Ectodermal cell (in vitro differentiated cells): ENCODE results near the gene CXCL6.

Experiments used
- H3K27ac ChIP-seq: 2 replicates; pipeline ENCODE4 v1.7.0; 2013; ENCODE audit warnings: mild to moderate bottlenecking, low read depth, low read length; ENCODE audit not compliant: insufficient read depth, poor library complexity, severe bottlenecking
- H3K27me3 ChIP-seq: 2 replicates; pipeline ENCODE4 v1.7.0; 2013; ENCODE audit warnings: mild to moderate bottlenecking, low read length; ENCODE audit not compliant: insufficient read depth, control insufficient read depth, poor library complexity, severe bottlenecking
- H3K36me3 ChIP-seq: one replicate; pipeline ENCODE4 v1.7.0; 2013; ENCODE audit warnings: low read length; ENCODE audit not compliant: control insufficient read depth, insufficient read depth
- H3K4me1 ChIP-seq: one replicate; pipeline ENCODE4 v1.7.0; 2013; ENCODE audit warnings: low read length; ENCODE audit not compliant: control insufficient read depth, insufficient read depth
- H3K4me3 ChIP-seq: 2 replicates; pipeline ENCODE4 v1.7.0; 2013; ENCODE audit warnings: low read depth, low read length, control low read depth; ENCODE audit not compliant: insufficient read depth
- H3K9me3 ChIP-seq: 2 replicates; pipeline ENCODE4 v1.7.0; 2013; ENCODE audit warnings: mild to moderate bottlenecking, low read length, moderate library complexity; ENCODE audit not compliant: control insufficient read depth
- WGBS, 2 experiments: methylation state at CpG; one replicate each; pipeline ENCODE4 v1.1.7; 2013; ENCODE audit warnings: missing lambda C conversion rate in 2 of 2; 5-methylcytosine and 5-hydroxymethylcytosine counted together

CXCL6 gene

DNA sequence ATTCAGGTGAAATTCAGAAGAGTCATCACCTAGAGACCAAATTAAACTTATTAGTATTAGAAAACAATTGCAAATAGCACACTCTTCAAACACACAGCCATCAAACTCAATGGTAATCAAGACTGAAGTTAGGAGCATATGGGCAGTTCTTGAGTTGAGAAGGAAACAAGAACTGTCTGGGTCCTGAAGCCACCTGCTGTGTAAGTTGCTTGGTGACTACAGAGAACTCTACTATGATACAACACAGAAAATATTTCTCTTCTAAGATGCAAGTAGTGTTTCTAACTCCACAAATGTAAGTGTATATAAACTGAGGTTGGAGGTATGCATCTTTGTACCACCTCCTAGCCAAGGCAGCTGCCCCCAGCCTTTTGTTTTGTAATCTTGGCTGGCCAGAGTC, 16.3 kb downstream of the CXCL6 start:
- no peak overlapping the region for H3K27ac ChIP-seq
- no peaks in the 10 kb centered on the region for H3K4me1 ChIP-seq
- no peaks in the 10 kb centered on the region for H3K27me3 ChIP-seq
- H3K9me3 ChIP-seq, result no peaks in the 10 kb centered on the region
- H3K36me3 ChIP-seq, result no peaks in the 10 kb centered on the region
- no peak overlapping the region for H3K4me3 ChIP-seq

GRCh38 chr4:73853246-73853704, 16.8 kb downstream of the CXCL6 start, which contains the start of gene PF4V1:
PF4V1 (plus strand) TSS chr4:73853296; CDS start chr4:73853363, 67 bp downstream.
- H3K27ac ChIP-seq, result no peak within 1 kb of the TSS
- no peaks in the 10 kb centered on the region for H3K4me1 ChIP-seq

GRCh38 chr4:73853718-73854473, 17.4 kb downstream of the CXCL6 start:
- H3K4me1 ChIP-seq, result no peaks in the 10 kb centered on the region
- H3K9me3 ChIP-seq, result no peaks in the 10 kb centered on the region
- no peak overlapping the region for H3K27ac ChIP-seq
- no peaks in the 10 kb centered on the region for H3K27me3 ChIP-seq
- H3K4me3 ChIP-seq, result no peak overlapping the region
- 77 to 79% methylated on average over 7 of the region's 8 CpGs for WGBS, 2 experiments
- H3K36me3 ChIP-seq, result no peaks in the 10 kb centered on the region

More at GRCh38 chr4:73853246-73853704, 16.8 kb downstream of the CXCL6 start, which contains the start of gene PF4V1:
- H3K4me3 ChIP-seq, result no peak within 1 kb of the TSS
- H3K27me3 ChIP-seq, result no peaks in the 10 kb centered on the region
- no peaks in the 10 kb centered on the region for H3K9me3 ChIP-seq
- WGBS, 2 experiments, result 92% methylated on average over 22 of the region's 22 CpGs
- H3K36me3 ChIP-seq, result no peaks in the 10 kb centered on the region

- Histone ChIP-seq H3K27ac (no peak overlapping the region), H3K4me3 (no peak overlapping the region), H3K27me3 (no peaks in the 10 kb centered on the region), H3K9me3 (no peaks in the 10 kb centered on the region), H3K4me1 (no peaks in the 10 kb centered on the region), H3K36me3 (no peaks in the 10 kb centered on the region)
- 87 to 93% methylated on average over 3 to 4 of the region's 4 CpGs for WGBS, 2 experiments
Observed at GRCh38 chr4:73855406-73855805, 18.9 kb downstream of the CXCL6 start.

- Histone ChIP-seq H3K27me3 (no peaks in the 10 kb centered on the region), H3K27ac (no peak overlapping the region), H3K4me1 (no peaks in the 10 kb centered on the region), H3K9me3 (no peaks in the 10 kb centered on the region), H3K36me3 (no peaks in the 10 kb centered on the region), H3K4me3 (no peak overlapping the region)
Observed at GRCh38 chr4:73856518-73856917, 20.0 kb downstream of the CXCL6 start.

DNA sequence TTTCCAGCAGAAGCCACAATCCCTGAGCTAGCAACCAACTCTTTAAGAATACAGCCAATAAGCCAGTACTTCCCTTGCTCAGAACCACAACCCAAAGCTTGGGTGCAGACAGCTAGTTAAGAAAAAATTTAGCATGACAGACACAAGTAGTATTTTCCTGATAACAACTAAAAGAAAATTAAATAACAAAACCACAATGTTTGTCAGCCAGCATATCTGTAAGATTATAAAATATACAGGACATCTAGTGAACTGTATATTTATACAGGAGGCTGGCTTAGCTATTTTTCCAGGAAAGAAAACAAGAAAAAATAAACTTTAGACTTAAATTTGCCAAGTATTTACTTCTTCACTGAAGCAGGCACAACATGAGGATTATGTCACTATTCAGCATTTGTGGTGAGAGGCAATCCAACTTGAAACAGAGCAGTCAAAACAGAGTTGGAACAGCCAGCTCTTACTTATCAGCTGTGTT, 23.2 kb downstream of the CXCL6 start:
- H3K36me3 ChIP-seq, result no peaks in the 10 kb centered on the region
- no peak overlapping the region for H3K27ac ChIP-seq
- no peak overlapping the region for H3K4me3 ChIP-seq
- H3K9me3 ChIP-seq, result no peaks in the 10 kb centered on the region
- no peaks in the 10 kb centered on the region for H3K27me3 ChIP-seq
- no peaks in the 10 kb centered on the region for H3K4me1 ChIP-seq

DNA sequence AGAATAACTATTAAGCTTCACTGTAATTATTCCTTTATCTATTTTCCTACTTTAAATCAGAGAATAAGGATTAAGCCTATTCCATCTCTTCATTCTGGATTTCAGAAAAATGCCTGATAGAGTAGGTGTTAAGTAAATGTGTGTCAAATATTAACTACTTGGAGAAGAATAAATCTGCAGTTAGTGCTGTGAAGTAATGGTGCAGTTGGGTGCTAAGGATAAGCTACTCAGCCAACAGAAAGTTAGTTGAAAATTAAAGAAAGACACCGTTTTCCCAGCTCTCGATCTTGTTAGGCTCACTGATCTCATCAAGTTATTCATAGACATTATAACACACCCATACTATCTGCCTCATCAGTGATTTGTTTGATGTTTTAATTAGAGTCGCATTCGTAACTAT, 23.7 kb downstream of the CXCL6 start:
- Histone ChIP-seq H3K27ac (no peak overlapping the region), H3K4me1 (no peaks in the 10 kb centered on the region), H3K9me3 (no peaks in the 10 kb centered on the region), H3K36me3 (no peaks in the 10 kb centered on the region), H3K4me3 (no peak overlapping the region), H3K27me3 (no peaks in the 10 kb centered on the region)
- WGBS, 2 experiments, result 75 to 96% methylated on average over 3 to 4 of the region's 4 CpGs

- H3K36me3 ChIP-seq, result no peaks in the 10 kb centered on the region
- H3K27me3 ChIP-seq, result no peaks in the 10 kb centered on the region
- H3K4me3 ChIP-seq, result no peak overlapping the region
- 76 to 91% methylated on average over 2 to 3 of the region's 3 CpGs for WGBS, 2 experiments
- H3K27ac ChIP-seq, result no peak overlapping the region
- H3K9me3 ChIP-seq, result no peaks in the 10 kb centered on the region
- H3K4me1 ChIP-seq, result no peaks in the 10 kb centered on the region
Observed at GRCh38 chr4:73860917-73861316, 24.4 kb downstream of the CXCL6 start.

DNA sequence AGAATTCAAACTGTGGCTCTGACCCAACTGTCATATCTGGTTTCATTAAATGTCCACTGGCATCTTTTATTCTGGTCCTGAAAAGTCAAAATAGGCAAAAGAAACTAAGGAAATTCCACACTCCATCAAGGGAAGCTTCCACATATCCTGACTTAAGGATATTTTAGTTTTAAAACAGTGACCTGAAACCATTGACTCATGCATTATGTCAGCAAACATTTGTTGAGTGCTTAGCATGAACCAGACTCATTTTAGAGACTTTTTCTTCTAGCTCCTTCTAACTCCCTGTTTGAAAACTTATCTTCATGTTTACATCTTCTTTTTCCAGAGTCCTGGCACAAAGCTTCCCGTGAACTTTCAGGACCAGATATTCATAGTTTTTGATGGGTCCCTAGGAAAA, 25.8 kb downstream of the CXCL6 start:
- Histone ChIP-seq H3K36me3 (no peaks in the 10 kb centered on the region), H3K9me3 (no peaks in the 10 kb centered on the region), H3K4me3 (no peak overlapping the region), H3K27ac (no peak overlapping the region), H3K4me1 (no peaks in the 10 kb centered on the region), H3K27me3 (no peaks in the 10 kb centered on the region)
- 100% methylated on average over 1 of the region's 1 CpG for WGBS, 2 experiments

DNA sequence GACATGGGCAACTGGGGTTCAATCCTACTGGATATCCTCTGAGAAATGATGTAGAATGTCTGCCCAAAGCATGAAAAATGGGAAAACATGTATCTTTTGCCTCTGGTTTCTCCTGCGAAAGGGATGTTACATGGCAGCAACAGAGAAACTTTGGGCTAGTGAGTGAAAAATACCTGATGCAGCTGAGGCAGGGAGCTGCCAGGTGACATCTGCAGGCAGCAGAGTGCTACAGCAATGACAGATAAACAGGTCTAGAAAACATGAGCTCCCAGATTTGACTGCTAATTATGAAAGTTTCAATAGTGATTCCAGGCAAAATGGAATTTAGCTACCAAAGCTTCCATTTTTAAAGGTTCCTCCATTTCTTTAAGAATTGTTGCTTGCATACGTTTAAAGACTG, 27.9 kb downstream of the CXCL6 start:
- H3K9me3 ChIP-seq, result no peaks in the 10 kb centered on the region
- H3K4me1 ChIP-seq, result no peaks in the 10 kb centered on the region
- H3K4me3 ChIP-seq, result no peak overlapping the region
- peaks cover 14% of the 10 kb centered on the region for H3K27me3 ChIP-seq
- WGBS, 2 experiments, result 83 to 85% methylated on average over 2 of the region's 2 CpGs
- H3K27ac ChIP-seq, result no peak overlapping the region
- no peaks in the 10 kb centered on the region for H3K36me3 ChIP-seq
